ENCODE measurements around the gene CYB5R2. TPM values are rescaled to one million over a fixed set of nuclear protein-coding genes. Genes with fewer than 3 reads are reported as not detected.

Gene CYB5R2
- total RNA-seq, 1 donor from 2014 or later = 9.1 TPM

GRCh38 chr11:7688238-7688826 is 15.0 kb upstream of the CYB5R2 start:
- Mint-ChIP-seq H3K27me3 (peaks cover 4% of the 10 kb centered on the region), H3K9me3 (ENCODE audit: low read depth) (no peaks in the 10 kb centered on the region), H3K36me3 (ENCODE audit: insufficient read depth) (no peaks in the 10 kb centered on the region), H3K4me3 (ENCODE audit: low read depth) (no peak overlapping the region), H3K4me1 (ENCODE audit: low read depth) (peaks cover 11% of the 10 kb centered on the region), H3K27ac (no peak overlapping the region)
- TF ChIP-seq CTCF (IDR thresholded peaks at IDR 0.05; ENCODE audit: unreplicated experiment) = peak; percentile 86
- DNase-seq (ENCODE audit: low spot score, unreplicated experiment) = no peak

GRCh38 chr11:7687386-7687785 is 14.1 kb upstream of the CYB5R2 start:
- Mint-ChIP-seq H3K4me1 (ENCODE audit: low read depth) (peaks cover 8% of the 10 kb centered on the region), H3K27me3 (no peaks in the 10 kb centered on the region)

DNA sequence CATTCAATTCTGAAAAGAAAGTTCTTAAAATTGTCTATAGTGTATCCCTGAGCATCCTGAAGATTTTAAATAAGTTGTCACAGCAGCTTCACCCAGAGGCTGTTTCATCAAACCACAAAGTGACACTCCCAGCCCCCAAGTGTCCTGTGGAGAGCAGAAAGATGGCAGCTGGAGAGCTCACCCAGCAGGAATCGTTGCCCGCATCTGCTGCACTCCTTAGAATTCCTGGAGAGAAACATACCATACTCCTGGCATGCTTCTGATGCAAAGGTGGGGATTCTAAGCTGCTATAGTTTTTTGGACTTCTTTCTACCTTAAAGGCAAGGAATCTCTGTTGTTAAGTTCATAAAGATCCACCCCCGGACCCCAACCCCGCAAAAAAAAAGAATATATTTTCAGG is 13.5 kb upstream of the CYB5R2 start:
- H3K27me3 Mint-ChIP-seq = no peaks in the 10 kb centered on the region
- H3K9me3 Mint-ChIP-seq (ENCODE audit: low read depth) = no peaks in the 10 kb centered on the region
- no peak for TF ChIP-seq CTCF (IDR thresholded peaks at IDR 0.05; ENCODE audit: unreplicated experiment)
- peaks cover 3% of the 10 kb centered on the region for H3K4me1 Mint-ChIP-seq (ENCODE audit: low read depth)
- DNase-seq (ENCODE audit: low spot score, unreplicated experiment) = no peak
- no peak overlapping the region for H3K27ac Mint-ChIP-seq
- no peaks in the 10 kb centered on the region for H3K36me3 Mint-ChIP-seq (ENCODE audit: insufficient read depth)
- H3K4me3 Mint-ChIP-seq (ENCODE audit: low read depth) = no peak overlapping the region

More at GRCh38 chr11:7687386-7687785, 14.1 kb upstream of the CYB5R2 start:
- Mint-ChIP-seq H3K27ac (no peak overlapping the region), H3K4me3 (ENCODE audit: low read depth) (no peak overlapping the region), H3K9me3 (ENCODE audit: low read depth) (no peaks in the 10 kb centered on the region), H3K36me3 (ENCODE audit: insufficient read depth) (no peaks in the 10 kb centered on the region)
- DNase-seq (ENCODE audit: low spot score, unreplicated experiment) = no peak
- TF ChIP-seq CTCF (IDR thresholded peaks at IDR 0.05; ENCODE audit: unreplicated experiment) = no peak

- TF ChIP-seq CTCF (IDR thresholded peaks at IDR 0.05; ENCODE audit: unreplicated experiment) = no peak
- no peak for DNase-seq (ENCODE audit: low spot score, unreplicated experiment)
- Mint-ChIP-seq H3K36me3 (ENCODE audit: insufficient read depth) (no peaks in the 10 kb centered on the region), H3K4me3 (ENCODE audit: low read depth) (no peak overlapping the region), H3K9me3 (ENCODE audit: low read depth) (no peaks in the 10 kb centered on the region), H3K4me1 (ENCODE audit: low read depth) (no peaks in the 10 kb centered on the region), H3K27me3 (no peaks in the 10 kb centered on the region), H3K27ac (no peak overlapping the region)
Measured at GRCh38 chr11:7683571-7683970, 10.3 kb upstream of the CYB5R2 start.

DNA sequence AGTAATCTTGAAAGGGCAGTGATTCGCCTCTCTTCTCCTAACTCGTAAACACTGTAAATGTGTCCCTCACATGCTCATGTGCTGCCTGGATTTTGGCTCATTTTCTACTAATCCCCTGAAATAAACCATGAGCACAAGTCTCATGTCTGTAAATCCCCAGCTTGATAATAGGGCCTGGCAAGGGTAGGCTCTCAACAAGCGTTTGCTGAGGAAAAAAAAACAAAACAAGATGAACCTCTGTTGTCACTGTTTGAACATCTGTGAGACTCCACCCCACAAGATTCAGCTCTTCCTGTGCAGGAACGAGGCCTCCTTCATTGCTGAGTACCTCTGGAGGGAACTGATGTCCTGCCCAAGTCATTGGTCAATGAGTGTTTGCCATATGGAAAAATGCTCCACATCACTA is 4.5 kb upstream of the CYB5R2 start:
- Mint-ChIP-seq H3K36me3 (ENCODE audit: insufficient read depth) (no peaks in the 10 kb centered on the region), H3K4me1 (ENCODE audit: low read depth) (peaks cover 3% of the 10 kb centered on the region), H3K27me3 (peaks cover 18% of the 10 kb centered on the region), H3K4me3 (ENCODE audit: low read depth) (no peak overlapping the region), H3K9me3 (ENCODE audit: low read depth) (no peaks in the 10 kb centered on the region), H3K27ac (no peak overlapping the region)
- DNase-seq (ENCODE audit: low spot score, unreplicated experiment) = no peak
- no peak for TF ChIP-seq CTCF (IDR thresholded peaks at IDR 0.05; ENCODE audit: unreplicated experiment)

Data from progenitor cell of endocrine pancreas (in vitro differentiated cells).